HepG2 (cell line): ENCODE measurements around the gene IL17C. TPM values are rescaled to one million over a fixed set of nuclear protein-coding genes. Genes with fewer than 3 reads are reported as not detected.

Experiments
- BRD4 ChIP-seq: sonication (generic); formaldehyde crosslinking; IDR thresholded peaks from 2 replicates; pipeline ENCODE4 v1.4.0; 2020; ENCODE audit warnings: missing genetic modification reagents
- MAZ ChIP-seq, 2 experiments: sonication (generic) in 1 of 2; formaldehyde crosslinking in 1 of 2; IDR thresholded peaks; 2 replicates each; pipeline versions ENCODE4 v1.5.0 to v1.6.1; 2012 to 2020; ENCODE audit warnings: low read depth in 2 of 2, mild to moderate bottlenecking in 2 of 2, borderline replicate concordance in 1 of 2, improper control_type of control experiment in 1 of 2, low read length in 1 of 2, missing genetic modification reagents in 1 of 2, moderate library complexity in 1 of 2
- RELA ChIP-seq: sonication (generic); formaldehyde crosslinking; IDR thresholded peaks from 2 replicates; pipeline ENCODE4 v1.4.0; 2020; ENCODE audit warnings: missing genetic modification reagents
- REXO4 ChIP-seq: sonication (generic); formaldehyde crosslinking; IDR thresholded peaks from 2 replicates; pipeline ENCODE4 v1.8.0; 2022; ENCODE audit warnings: missing genetic modification reagents, mild to moderate bottlenecking, borderline replicate concordance
- SIN3A ChIP-seq: IDR thresholded peaks from 2 replicates; pipeline ENCODE4 v1.6.1; 2011; ENCODE audit warnings: low read depth, mild to moderate bottlenecking, control low read depth, low read length, borderline replicate concordance
- SIX1 ChIP-seq: sonication (generic); formaldehyde crosslinking; IDR thresholded peaks from 2 replicates; pipeline ENCODE4 v1.4.0; 2020; ENCODE audit warnings: missing genetic modification reagents, borderline replicate concordance
- SP5 ChIP-seq: IDR thresholded peaks from 2 replicates; pipeline ENCODE4 v1.6.1; 2016; ENCODE audit warnings: low read depth, borderline replicate concordance
- SRSF1 ChIP-seq: fragments of 200-400 bp; formaldehyde crosslinking; optimal IDR thresholded peaks from 2 replicates; pipeline ENCODE3; 2017; ENCODE audit warnings: mild to moderate bottlenecking, low read depth, low read length, moderate library complexity
- SUZ12 ChIP-seq: fragments of 150-350 bp; IDR thresholded peaks from 2 replicates; pipeline ENCODE4 v1.6.1; 2014; ENCODE audit warnings: low read depth, low read length
- ZNF616 ChIP-seq: sonication (generic); formaldehyde crosslinking; IDR thresholded peaks from 2 replicates; pipeline ENCODE4 v1.5.0; 2020; ENCODE audit warnings: low read depth, mild to moderate bottlenecking, missing genetic modification reagents
- polyA plus RNA-seq, 8 experiments: library from polyadenylated mRNA; depleted of rRNA in 3 of 8; stranded (reverse) in 7 of 8; unstranded in 1 of 8; fragments of >200 nt; fragmentation: Illumina TruSeq in 4 of 8; extraction: Trizol in 4 of 8; gene quantifications; 2 replicates each; pipeline versions ENCODE4 v1.2.1 to v1.2.3, GENCODE V29; 2011 to 2016; ENCODE audit warnings: low read depth in 4 of 8, missing spikeins in 1 of 8, mixed read lengths in 1 of 8; ENCODE audit not compliant: insufficient read depth in 1 of 8
- total RNA-seq, 5 experiments: library from RNA; depleted of rRNA; stranded (reverse); fragments of >200 nt; fragmentation: Illumina TruSeq; extraction: Trizol; gene quantifications; 2 replicates each; pipeline ENCODE4 v1.2.3, GENCODE V29; 2016; ENCODE audit warnings: low read depth in 1 of 5
- TF ChIP-seq, protein P1 (sequence below), 2 experiments: sonication (generic) in 1 of 2; formaldehyde crosslinking in 1 of 2; IDR thresholded peaks; 2 replicates each; pipeline versions ENCODE4 v1.4.0 to v1.6.1; 2016 to 2020; ENCODE audit warnings: borderline replicate concordance in 1 of 2, low read depth in 1 of 2, mild to moderate bottlenecking in 1 of 2, missing genetic modification reagents in 1 of 2
- TF ChIP-seq, protein P2 (sequence below): fragments of 450-650 bp; IDR thresholded peaks from 2 replicates; pipeline ENCODE4 v1.6.1; 2017; ENCODE audit warnings: mild to moderate bottlenecking
- TF ChIP-seq, protein P3 (sequence below): IDR thresholded peaks from 2 replicates; pipeline ENCODE4 v1.6.1; 2016; ENCODE audit warnings: control low read depth
- TF ChIP-seq, protein P4 (sequence below): sonication (generic); formaldehyde crosslinking; conservative IDR thresholded peaks from 2 replicates; pipeline ENCODE4 v1.4.0; 2020; ENCODE audit warnings: missing genetic modification reagents
- TF ChIP-seq, protein P5 (sequence below): sonication (generic); IDR thresholded peaks from 2 replicates; pipeline ENCODE4 v1.6.1; 2016; ENCODE audit warnings: low read depth, borderline replicate concordance
- TF ChIP-seq, protein P6 (sequence below): conservative IDR thresholded peaks from 2 replicates; pipeline ENCODE4 v1.6.1; 2018; ENCODE audit warnings: missing genetic modification reagents

Gene IL17C
- total and polyA plus RNA-seq, 2 of the 13 experiments (the other 11 are each of a cell fraction or from before 2014, with no cell fraction given) = not detected

DNA sequence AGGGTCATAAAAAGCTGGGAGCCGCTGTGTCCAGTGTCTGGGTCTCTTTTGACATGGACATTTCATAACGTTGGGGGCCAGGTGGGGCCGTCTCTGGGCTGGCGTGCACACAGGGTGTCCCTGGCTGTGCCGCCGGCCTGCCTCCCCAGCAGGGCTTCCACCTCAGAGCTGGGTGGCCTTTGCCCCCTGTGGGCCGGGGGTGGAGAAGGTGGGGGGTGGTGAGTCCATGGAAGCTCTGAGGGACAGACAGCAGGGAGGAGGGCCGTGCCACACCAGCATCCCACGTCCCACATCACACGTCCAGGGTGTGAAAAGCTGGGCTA, 48.8 kb downstream of the IL17C start (continued):
- no peak for TF ChIP-seq SUZ12
- TF ChIP-seq ZNF616 (CRISPR knock-in tag) = 0 out of 2 replicates have a peak, but pooled peaks have one; percentile 74
- TF ChIP-seq, protein P1, sequence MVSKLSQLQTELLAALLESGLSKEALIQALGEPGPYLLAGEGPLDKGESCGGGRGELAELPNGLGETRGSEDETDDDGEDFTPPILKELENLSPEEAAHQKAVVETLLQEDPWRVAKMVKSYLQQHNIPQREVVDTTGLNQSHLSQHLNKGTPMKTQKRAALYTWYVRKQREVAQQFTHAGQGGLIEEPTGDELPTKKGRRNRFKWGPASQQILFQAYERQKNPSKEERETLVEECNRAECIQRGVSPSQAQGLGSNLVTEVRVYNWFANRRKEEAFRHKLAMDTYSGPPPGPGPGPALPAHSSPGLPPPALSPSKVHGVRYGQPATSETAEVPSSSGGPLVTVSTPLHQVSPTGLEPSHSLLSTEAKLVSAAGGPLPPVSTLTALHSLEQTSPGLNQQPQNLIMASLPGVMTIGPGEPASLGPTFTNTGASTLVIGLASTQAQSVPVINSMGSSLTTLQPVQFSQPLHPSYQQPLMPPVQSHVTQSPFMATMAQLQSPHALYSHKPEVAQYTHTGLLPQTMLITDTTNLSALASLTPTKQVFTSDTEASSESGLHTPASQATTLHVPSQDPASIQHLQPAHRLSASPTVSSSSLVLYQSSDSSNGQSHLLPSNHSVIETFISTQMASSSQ (IDR thresholded peaks at IDR 0.05; ENCODE audit: low read depth) = no peak
- TF ChIP-seq, protein P1 (CRISPR knock-in tag; IDR thresholded peaks at IDR 0.05; ENCODE audit: borderline replicate concordance) = 0 out of 2 replicates have a peak, but pooled peaks have one; percentile 10
- TF ChIP-seq, protein P2, sequence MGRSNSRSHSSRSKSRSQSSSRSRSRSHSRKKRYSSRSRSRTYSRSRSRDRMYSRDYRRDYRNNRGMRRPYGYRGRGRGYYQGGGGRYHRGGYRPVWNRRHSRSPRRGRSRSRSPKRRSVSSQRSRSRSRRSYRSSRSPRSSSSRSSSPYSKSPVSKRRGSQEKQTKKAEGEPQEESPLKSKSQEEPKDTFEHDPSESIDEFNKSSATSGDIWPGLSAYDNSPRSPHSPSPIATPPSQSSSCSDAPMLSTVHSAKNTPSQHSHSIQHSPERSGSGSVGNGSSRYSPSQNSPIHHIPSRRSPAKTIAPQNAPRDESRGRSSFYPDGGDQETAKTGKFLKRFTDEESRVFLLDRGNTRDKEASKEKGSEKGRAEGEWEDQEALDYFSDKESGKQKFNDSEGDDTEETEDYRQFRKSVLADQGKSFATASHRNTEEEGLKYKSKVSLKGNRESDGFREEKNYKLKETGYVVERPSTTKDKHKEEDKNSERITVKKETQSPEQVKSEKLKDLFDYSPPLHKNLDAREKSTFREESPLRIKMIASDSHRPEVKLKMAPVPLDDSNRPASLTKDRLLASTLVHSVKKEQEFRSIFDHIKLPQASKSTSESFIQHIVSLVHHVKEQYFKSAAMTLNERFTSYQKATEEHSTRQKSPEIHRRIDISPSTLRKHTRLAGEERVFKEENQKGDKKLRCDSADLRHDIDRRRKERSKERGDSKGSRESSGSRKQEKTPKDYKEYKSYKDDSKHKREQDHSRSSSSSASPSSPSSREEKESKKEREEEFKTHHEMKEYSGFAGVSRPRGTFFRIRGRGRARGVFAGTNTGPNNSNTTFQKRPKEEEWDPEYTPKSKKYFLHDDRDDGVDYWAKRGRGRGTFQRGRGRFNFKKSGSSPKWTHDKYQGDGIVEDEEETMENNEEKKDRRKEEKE = no peak
- TF ChIP-seq, protein P3, sequence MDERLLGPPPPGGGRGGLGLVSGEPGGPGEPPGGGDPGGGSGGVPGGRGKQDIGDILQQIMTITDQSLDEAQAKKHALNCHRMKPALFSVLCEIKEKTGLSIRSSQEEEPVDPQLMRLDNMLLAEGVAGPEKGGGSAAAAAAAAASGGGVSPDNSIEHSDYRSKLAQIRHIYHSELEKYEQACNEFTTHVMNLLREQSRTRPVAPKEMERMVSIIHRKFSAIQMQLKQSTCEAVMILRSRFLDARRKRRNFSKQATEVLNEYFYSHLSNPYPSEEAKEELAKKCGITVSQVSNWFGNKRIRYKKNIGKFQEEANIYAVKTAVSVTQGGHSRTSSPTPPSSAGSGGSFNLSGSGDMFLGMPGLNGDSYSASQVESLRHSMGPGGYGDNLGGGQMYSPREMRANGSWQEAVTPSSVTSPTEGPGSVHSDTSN (CRISPR knock-in tag) = no peak
- TF ChIP-seq, protein P4, sequence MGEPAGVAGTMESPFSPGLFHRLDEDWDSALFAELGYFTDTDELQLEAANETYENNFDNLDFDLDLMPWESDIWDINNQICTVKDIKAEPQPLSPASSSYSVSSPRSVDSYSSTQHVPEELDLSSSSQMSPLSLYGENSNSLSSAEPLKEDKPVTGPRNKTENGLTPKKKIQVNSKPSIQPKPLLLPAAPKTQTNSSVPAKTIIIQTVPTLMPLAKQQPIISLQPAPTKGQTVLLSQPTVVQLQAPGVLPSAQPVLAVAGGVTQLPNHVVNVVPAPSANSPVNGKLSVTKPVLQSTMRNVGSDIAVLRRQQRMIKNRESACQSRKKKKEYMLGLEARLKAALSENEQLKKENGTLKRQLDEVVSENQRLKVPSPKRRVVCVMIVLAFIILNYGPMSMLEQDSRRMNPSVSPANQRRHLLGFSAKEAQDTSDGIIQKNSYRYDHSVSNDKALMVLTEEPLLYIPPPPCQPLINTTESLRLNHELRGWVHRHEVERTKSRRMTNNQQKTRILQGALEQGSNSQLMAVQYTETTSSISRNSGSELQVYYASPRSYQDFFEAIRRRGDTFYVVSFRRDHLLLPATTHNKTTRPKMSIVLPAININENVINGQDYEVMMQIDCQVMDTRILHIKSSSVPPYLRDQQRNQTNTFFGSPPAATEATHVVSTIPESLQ (CRISPR knock-in tag) = 0 out of 2 replicates have a peak, but pooled peaks have one; percentile 0
- TF ChIP-seq SIN3A = peak; percentile 59; the same call in 1 of the 2 replicates
- TF ChIP-seq MAZ (IDR thresholded peaks at IDR 0.05; ENCODE audit: borderline replicate concordance, low read depth, low read length) = no peak
- TF ChIP-seq MAZ (CRISPR knock-in tag; IDR thresholded peaks at IDR 0.05; ENCODE audit: low read depth) = 0 out of 2 replicates have a peak, but pooled peaks have one; percentile 43
- TF ChIP-seq SIX1 = no peak
- TF ChIP-seq SP5 (CRISPR knock-in tag) = 0 out of 2 replicates have a peak, but pooled peaks have one; percentile 30
- no peak for TF ChIP-seq RELA
- no peak for TF ChIP-seq BRD4 (CRISPR knock-in tag)
- 0 out of 2 replicates have a peak, but pooled peaks have one; percentile 47 for TF ChIP-seq REXO4 (CRISPR knock-in tag)
- TF ChIP-seq, protein P5, sequence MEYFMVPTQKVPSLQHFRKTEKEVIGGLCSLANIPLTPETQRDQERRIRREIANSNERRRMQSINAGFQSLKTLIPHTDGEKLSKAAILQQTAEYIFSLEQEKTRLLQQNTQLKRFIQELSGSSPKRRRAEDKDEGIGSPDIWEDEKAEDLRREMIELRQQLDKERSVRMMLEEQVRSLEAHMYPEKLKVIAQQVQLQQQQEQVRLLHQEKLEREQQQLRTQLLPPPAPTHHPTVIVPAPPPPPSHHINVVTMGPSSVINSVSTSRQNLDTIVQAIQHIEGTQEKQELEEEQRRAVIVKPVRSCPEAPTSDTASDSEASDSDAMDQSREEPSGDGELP = peak; percentile 37; the same call in 1 of the 2 replicates
- peak; percentile 69 for TF ChIP-seq SRSF1
- TF ChIP-seq, protein P6, sequence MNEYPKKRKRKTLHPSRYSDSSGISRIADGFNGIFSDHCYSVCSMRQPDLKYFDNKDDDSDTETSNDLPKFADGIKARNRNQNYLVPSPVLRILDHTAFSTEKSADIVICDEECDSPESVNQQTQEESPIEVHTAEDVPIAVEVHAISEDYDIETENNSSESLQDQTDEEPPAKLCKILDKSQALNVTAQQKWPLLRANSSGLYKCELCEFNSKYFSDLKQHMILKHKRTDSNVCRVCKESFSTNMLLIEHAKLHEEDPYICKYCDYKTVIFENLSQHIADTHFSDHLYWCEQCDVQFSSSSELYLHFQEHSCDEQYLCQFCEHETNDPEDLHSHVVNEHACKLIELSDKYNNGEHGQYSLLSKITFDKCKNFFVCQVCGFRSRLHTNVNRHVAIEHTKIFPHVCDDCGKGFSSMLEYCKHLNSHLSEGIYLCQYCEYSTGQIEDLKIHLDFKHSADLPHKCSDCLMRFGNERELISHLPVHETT (CRISPR knock-in tag) = no peak
